HCT116 (cell line): ENCODE results near the gene VTI1A. TPM values are rescaled to one million over a fixed set of nuclear protein-coding genes. Genes with fewer than 3 reads are reported as not detected.

Source experiments
- ATAC-seq: fragments of 200-7000 bp; cut with Tn5 transposase; 2 replicates; pipeline ENCODE4 v1.9.1; 2020; ENCODE audit warnings: mild to moderate bottlenecking, moderate library complexity
- BruUV-seq: library from RNA; stranded (reverse); fragments of 400-500 nt; replicated peaks from 2 replicates; lab custom pipeline; 2021; lab: Mats Ljungman, UMichigan
- CTCF ChIA-PET: fragments of 300-600 bp; sonication (Branson Sonifier 250); formaldehyde crosslinking; loops from one replicate; lab custom pipeline; 2021; ENCODE audit warnings: antibody characterized with exemption; lab: Charles Lee
- POLR2A ChIA-PET: fragments of 300-600, 350-600 bp; sonication (Branson Sonifier 250); formaldehyde crosslinking; loops from one replicate; lab custom pipeline; 2021; ENCODE audit warnings: antibody characterized with exemption; lab: Charles Lee
- RAD21 ChIA-PET, 2 experiments: fragments of 300-600 bp; sonication (Branson Sonifier 250); formaldehyde crosslinking; loops; one replicate each; lab custom pipeline; 2023; ENCODE audit warnings: low total read pairs in 2 of 2; ENCODE audit not compliant: uncharacterized antibody in 2 of 2, unreplicated experiment in 2 of 2, low non-redundant PET in 1 of 2; lab: Charles Lee
- DNase-seq: peaks from one replicate; pipeline ENCODE4 v3.0.0-alpha.2; 2010; ENCODE audit warnings: low read depth, low spot score
- H2AFZ ChIP-seq: fragments of 200-600 bp; shearing (Covaris generic), sonication (generic); 2 replicates; pipeline ENCODE4 v1.6.1; 2017; ENCODE audit warnings: low read depth, mixed run types, mixed read lengths, antibody characterized with exemption, low read length; ENCODE audit not compliant: poor library complexity, severe bottlenecking
- H3K27ac ChIP-seq: 2 replicates; pipeline ENCODE4 v1.5.1; 2012; ENCODE audit warnings: low read depth, low read length
- H3K27me3 ChIP-seq: fragments of 200-600 bp; sonication (generic); 2 replicates; pipeline ENCODE4 v1.6.1; 2016; ENCODE audit warnings: mixed run types, low read length, mixed read lengths; ENCODE audit not compliant: insufficient read depth
- H3K36me3 ChIP-seq, 2 experiments: fragments of 200-500 bp in 1 of 2; fragments of 200-600 bp in 1 of 2; sonication (Bioruptor generic) in 1 of 2; sonication (generic) in 1 of 2; 2 replicates each; pipeline versions ENCODE4 v1.5.1 to v1.6.1; 2014 to 2016; ENCODE audit warnings: low read length in 2 of 2, inconsistent platforms in 1 of 2, mixed read lengths in 1 of 2, mixed run types in 1 of 2; ENCODE audit not compliant: insufficient read depth in 2 of 2, control insufficient read depth in 1 of 2
- H3K4me1 ChIP-seq, 2 experiments: fragments of 200-600 bp in 1 of 2; sonication (generic) in 1 of 2; 2 replicates each; pipeline versions ENCODE4 v1.5.1 to v1.6.1; 2012 to 2017; ENCODE audit warnings: low read length in 2 of 2, inconsistent platforms in 1 of 2, mild to moderate bottlenecking in 1 of 2, mixed read lengths in 1 of 2, mixed run types in 1 of 2, moderate library complexity in 1 of 2; ENCODE audit not compliant: insufficient read depth in 2 of 2, control insufficient read depth in 1 of 2
- H3K4me2 ChIP-seq: fragments of 200-600 bp; sonication (generic); 2 replicates; pipeline ENCODE4 v1.6.1; 2017; ENCODE audit warnings: mixed run types, low read length, mixed read lengths
- H3K4me3 ChIP-seq, 2 experiments: fragments of 200-600 bp in 1 of 2; sonication (generic) in 1 of 2; replicated peaks in 1 of 2; 2 replicates each; pipeline ENCODE4 v1.5.1; 2011 to 2016; ENCODE audit warnings: low read length in 2 of 2, control low read depth in 1 of 2, low read depth in 1 of 2, mild to moderate bottlenecking in 1 of 2, mixed read lengths in 1 of 2, mixed run types in 1 of 2
- H3K79me2 ChIP-seq: fragments of 200-600 bp; sonication (generic); 2 replicates; pipeline ENCODE4 v1.6.1; 2017; ENCODE audit warnings: mild to moderate bottlenecking, mixed run types, low read length, moderate library complexity, mixed read lengths; ENCODE audit not compliant: insufficient read depth
- H3K9ac ChIP-seq: fragments of 200-600 bp; sonication (generic); 2 replicates; pipeline ENCODE4 v1.6.1; 2016; ENCODE audit warnings: low read length, mixed read lengths
- H3K9me2 ChIP-seq: fragments of 200-600 bp; sonication (generic), shearing (Covaris generic); 2 replicates; pipeline ENCODE4 v1.6.1; 2017; ENCODE audit warnings: mixed run types, mild to moderate bottlenecking, moderate library complexity; ENCODE audit not compliant: insufficient read depth
- H3K9me3 ChIP-seq, 2 experiments: fragments of 200-500 bp in 1 of 2; fragments of 200-600 bp in 1 of 2; sonication (Bioruptor generic) in 1 of 2; sonication (generic) in 1 of 2; 2 replicates each; pipeline ENCODE4 v1.6.1; 2014 to 2017; ENCODE audit warnings: low read length in 2 of 2, mixed read lengths in 2 of 2, inconsistent platforms in 1 of 2, low read depth in 1 of 2, mild to moderate bottlenecking in 1 of 2, mixed run types in 1 of 2, moderate library complexity in 1 of 2; ENCODE audit not compliant: control insufficient read depth in 1 of 2, insufficient read depth in 1 of 2
- H4K20me1 ChIP-seq: fragments of 200-600 bp; sonication (generic), shearing (Covaris generic); 2 replicates; pipeline ENCODE4 v1.6.1; 2017; ENCODE audit warnings: mixed run types, mild to moderate bottlenecking, moderate library complexity; ENCODE audit not compliant: insufficient read depth
- ATF3 ChIP-seq: IDR thresholded peaks from 2 replicates; pipeline ENCODE4 v1.6.1; 2012
- CBX3 ChIP-seq: IDR thresholded peaks from 2 replicates; pipeline ENCODE4 v1.6.1; 2012; ENCODE audit warnings: low read depth
- CEBPB ChIP-seq: IDR thresholded peaks from 2 replicates; pipeline ENCODE4 v1.6.1; 2012; ENCODE audit warnings: low read depth
- CTCF ChIP-seq, 3 experiments: fragments of 200-600 bp in 1 of 3; sonication (generic) in 1 of 3; IDR thresholded peaks in 2 of 3; conservative IDR thresholded peaks in 1 of 3; 2 replicates each; pipeline ENCODE4 v1.5.1; 2012 to 2017; ENCODE audit warnings: low read depth in 2 of 3, low read length in 2 of 3, antibody characterized with exemption in 1 of 3, borderline replicate concordance in 1 of 3, control low read depth in 1 of 3, mild to moderate bottlenecking in 1 of 3, mixed read lengths in 1 of 3, mixed run types in 1 of 3, moderate library complexity in 1 of 3; ENCODE audit not compliant: insufficient read depth in 1 of 3
- EGR1 ChIP-seq: IDR thresholded peaks from 2 replicates; pipeline ENCODE4 v1.6.1; 2012; ENCODE audit warnings: low read depth
- EZH2 ChIP-seq: fragments of 200-600 bp; sonication (generic); IDR thresholded peaks from 2 replicates; pipeline ENCODE4 v1.6.1; 2017; ENCODE audit warnings: antibody characterized with exemption, mixed run types
- FOSL1 ChIP-seq: IDR thresholded peaks from 2 replicates; pipeline ENCODE4 v1.6.1; 2012; ENCODE audit warnings: low read depth
- JUND ChIP-seq: IDR thresholded peaks from 2 replicates; pipeline ENCODE4 v1.6.1; 2012
- POLR2A ChIP-seq: IDR thresholded peaks from 2 replicates; pipeline ENCODE4 v1.7.0; 2011; ENCODE audit warnings: borderline replicate concordance; ENCODE audit not compliant: insufficient read depth, insufficient read length; ENCODE audit errors: extremely low read depth
- POLR2AphosphoS5 ChIP-seq: IDR thresholded peaks from 2 replicates; pipeline ENCODE4 v1.6.1; 2011; ENCODE audit warnings: mild to moderate bottlenecking, low read depth, low read length, moderate library complexity
- RAD21 ChIP-seq: IDR thresholded peaks from 2 replicates; pipeline ENCODE4 v1.6.1; 2012; ENCODE audit warnings: low read depth, mild to moderate bottlenecking
- REST ChIP-seq: IDR thresholded peaks from 2 replicates; pipeline ENCODE4 v1.6.1; 2012; ENCODE audit warnings: low read depth
- SP1 ChIP-seq: IDR thresholded peaks from 2 replicates; pipeline ENCODE4 v1.6.1; 2012; ENCODE audit warnings: low read depth
- SRF ChIP-seq: IDR thresholded peaks from 2 replicates; pipeline ENCODE4 v1.6.1; 2012; ENCODE audit warnings: low read depth
- YY1 ChIP-seq: IDR thresholded peaks from 2 replicates; pipeline ENCODE4 v1.6.1; 2011; ENCODE audit warnings: low read length, low read depth, moderate library complexity, mild to moderate bottlenecking; ENCODE audit not compliant: insufficient replicate concordance; ENCODE audit errors: extremely low read depth
- intact Hi-C: fragments of 100-400 bp; cut with micrococcal nuclease; formaldehyde crosslinking; loops from 2 replicates; pipeline ENCODE4 v1.10.0; 2022
- total RNA-seq: library from RNA; stranded (reverse); gene quantifications from one replicate; pipeline ENCODE4 v1.2.1, GENCODE V29; 2021; ENCODE audit not compliant: unreplicated experiment

Gene VTI1A
- total RNA-seq, 1 experiment from 2014 or later, result 80.7 TPM

GRCh38 chr10:112820320-112820719 lies 373.3 kb downstream of the VTI1A start:
- no peak overlapping the region for H3K4me2 ChIP-seq
- RAD21 ChIA-PET, result no interaction called here
- H3K4me1 ChIP-seq, result peaks cover 11 to 13% of the 10 kb centered on the region in 2 experiments
- no peak overlapping the region for H3K27ac ChIP-seq
- no peaks in the 10 kb centered on the region for H3K79me2 ChIP-seq
- TF ChIP-seq FOSL1, result no peak
- TF ChIP-seq SRF, result no peak
- no peak for TF ChIP-seq CBX3
- TF ChIP-seq SP1, result no peak
- intact Hi-C loops, result no loop called here
- H2AFZ ChIP-seq, result no peak overlapping the region
- POLR2A ChIA-PET, result no interaction called here
- no peaks in the 10 kb centered on the region for H3K9me2 ChIP-seq
- H4K20me1 ChIP-seq, result no peaks in the 10 kb centered on the region
- BruUV-seq, result no TSS peak
- no peaks in the 10 kb centered on the region for H3K27me3 ChIP-seq
- CTCF ChIA-PET, result no interaction called here
- H3K9ac ChIP-seq, result no peak overlapping the region
- no peak for DNase-seq
- no peak overlapping the region for H3K4me3 ChIP-seq
- H3K9me3 ChIP-seq, result no peaks in the 10 kb centered on the region
- ATAC-seq, result no peak
- H3K36me3 ChIP-seq, result peaks cover 0 to 13% of the 10 kb centered on the region in 2 experiments; a peak in 2 of 4 replicates

GRCh38 chr10:112821038-112821437 lies 374.0 kb downstream of the VTI1A start:
- ATAC-seq (no peak), DNase-seq (no peak)
- RAD21 ChIA-PET, result no interaction called here
- Histone ChIP-seq H3K27me3 (no peaks in the 10 kb centered on the region), H2AFZ (no peak overlapping the region), H3K27ac (no peak overlapping the region), H3K4me1 (peaks cover 4 to 6% of the 10 kb centered on the region in 2 experiments), H4K20me1 (no peaks in the 10 kb centered on the region), H3K4me3 (no peak overlapping the region), H3K9ac (no peak overlapping the region), H3K79me2 (no peaks in the 10 kb centered on the region), H3K4me2 (no peak overlapping the region), H3K9me2 (no peaks in the 10 kb centered on the region), H3K9me3 (no peaks in the 10 kb centered on the region), H3K36me3 (peaks cover 0 to 13% of the 10 kb centered on the region in 2 experiments; a peak in 2 of 4 replicates)
- CTCF ChIA-PET, result no interaction called here
- POLR2A ChIA-PET, result no interaction called here
- intact Hi-C loops, result no loop called here
- no TSS peak for BruUV-seq
- TF ChIP-seq EGR1 (no peak), YY1 (no peak), RAD21 (no peak), REST (no peak), POLR2A (no peak), ATF3 (no peak), CTCF (IDR thresholded peaks at IDR 0.05 in 2 of 3, conservative IDR thresholded peaks at IDR 0.05 in 1 of 3; ENCODE audit: borderline replicate concordance in 1 of 3, insufficient read depth in 1 of 3, low read depth in 2 of 3, low read length in 2 of 3) (no peak), POLR2AphosphoS5 (no peak), CEBPB (no peak), EZH2 (no peak), JUND (no peak)
